ENCODE results near the gene PRPF40B.

The PRPF40B gene

GRCh38 chr12:49684310-49684854 is 61.0 kb downstream of the PRPF40B start:
- WGBS, 2 donors (ENCODE audit: extremely low coverage in 2 of 2, insufficient read length in 2 of 2, insufficient replicate concordance in 1 of 2): no CpG with 5 or more reads among the region's 5 CpGs
- no peak for DNase-seq (ENCODE audit: low spot score)
- no peak overlapping the region for H2BK12ac ChIP-seq (ENCODE audit: low read length)
- no peak overlapping the region for H3K23ac ChIP-seq (ENCODE audit: low read depth, low read length, poor library complexity)
- H2BK15ac ChIP-seq (ENCODE audit: low read length): no peak overlapping the region
- no peaks in the 10 kb centered on the region for H3K27me3 ChIP-seq (ENCODE audit: control insufficient read depth in 3 of 3, insufficient read depth in 3 of 3, low read depth in 1 of 3, low read length in 3 of 3)
- no peak overlapping the region for H3K18ac ChIP-seq (ENCODE audit: low read length)
- H3K4me1 ChIP-seq (ENCODE audit: control insufficient read depth in 2 of 2, insufficient read depth in 1 of 2, low read depth in 1 of 2, low read length in 2 of 2): peaks cover 3 to 8% of the 10 kb centered on the region in 2 donors
- H3K4me3 ChIP-seq (ENCODE audit: low read length in 2 of 2): no peak overlapping the region
- H4K8ac ChIP-seq (ENCODE audit: low read depth, low read length): no peak overlapping the region
- no peak overlapping the region for H3K4me2 ChIP-seq (ENCODE audit: insufficient read depth, low read length, poor library complexity, severe bottlenecking)
- H3K9me3 ChIP-seq (replicated peaks in 1 of 2; ENCODE audit: control insufficient read depth in 2 of 2, insufficient read depth in 1 of 2, low read depth in 1 of 2, low read length in 2 of 2): no peaks in the 10 kb centered on the region
- no peak overlapping the region for H2BK120ac ChIP-seq (ENCODE audit: low read depth, low read length)
- no peak overlapping the region for H3K27ac ChIP-seq (replicated peaks; ENCODE audit: low read length)
- no peak overlapping the region for H2AK5ac ChIP-seq (ENCODE audit: low read depth, low read length)
- H3K36me3 ChIP-seq (replicated peaks in 1 of 2; ENCODE audit: control insufficient read depth in 2 of 2, insufficient read depth in 2 of 2, low read length in 2 of 2): no peaks in the 10 kb centered on the region
- no peak overlapping the region for H2AFZ ChIP-seq (ENCODE audit: low read length)
- no peak overlapping the region for H3K9ac ChIP-seq (ENCODE audit: low read depth, low read length, poor library complexity)
- no peak overlapping the region for H2BK5ac ChIP-seq (ENCODE audit: low read length)
- H3K14ac ChIP-seq (ENCODE audit: low read length): no peak overlapping the region
- H3K79me1 ChIP-seq (ENCODE audit: low read depth, low read length): no peaks in the 10 kb centered on the region
- H4K91ac ChIP-seq (ENCODE audit: low read depth, low read length, poor library complexity): no peak overlapping the region
- no peak overlapping the region for H3K4ac ChIP-seq (ENCODE audit: low read length)

- Histone ChIP-seq H3K36me3 (replicated peaks in 1 of 2; ENCODE audit: control insufficient read depth in 2 of 2, insufficient read depth in 2 of 2, low read length in 2 of 2) (no peaks in the 10 kb centered on the region), H3K18ac (ENCODE audit: low read length) (no peak overlapping the region), H2BK12ac (ENCODE audit: low read length) (no peak overlapping the region), H3K4ac (ENCODE audit: low read length) (no peak overlapping the region), H4K91ac (ENCODE audit: low read depth, low read length, poor library complexity) (no peak overlapping the region), H2AK5ac (ENCODE audit: low read depth, low read length) (no peak overlapping the region), H4K8ac (ENCODE audit: low read depth, low read length) (no peak overlapping the region), H3K27ac (replicated peaks; ENCODE audit: low read length) (no peak overlapping the region), H3K4me1 (ENCODE audit: control insufficient read depth in 2 of 2, insufficient read depth in 1 of 2, low read depth in 1 of 2, low read length in 2 of 2) (peaks cover 5 to 8% of the 10 kb centered on the region in 2 donors), H2AFZ (ENCODE audit: low read length) (no peak overlapping the region), H3K9ac (ENCODE audit: low read depth, low read length, poor library complexity) (no peak overlapping the region), H3K23ac (ENCODE audit: low read depth, low read length, poor library complexity) (no peak overlapping the region), H3K4me2 (ENCODE audit: insufficient read depth, low read length, poor library complexity, severe bottlenecking) (no peak overlapping the region), H3K27me3 (ENCODE audit: control insufficient read depth in 3 of 3, insufficient read depth in 3 of 3, low read depth in 1 of 3, low read length in 3 of 3) (no peaks in the 10 kb centered on the region), H3K9me3 (replicated peaks in 1 of 2; ENCODE audit: control insufficient read depth in 2 of 2, insufficient read depth in 1 of 2, low read depth in 1 of 2, low read length in 2 of 2) (no peaks in the 10 kb centered on the region), H2BK5ac (ENCODE audit: low read length) (no peak overlapping the region), H3K14ac (ENCODE audit: low read length) (no peak overlapping the region), H2BK15ac (ENCODE audit: low read length) (no peak overlapping the region), H3K4me3 (ENCODE audit: low read length in 2 of 2) (no peak overlapping the region), H3K79me1 (ENCODE audit: low read depth, low read length) (no peaks in the 10 kb centered on the region), H2BK120ac (ENCODE audit: low read depth, low read length) (no peak overlapping the region)
- DNase-seq (ENCODE audit: low spot score): no peak
- WGBS, 2 donors (ENCODE audit: extremely low coverage in 2 of 2, insufficient read length in 2 of 2, insufficient replicate concordance in 1 of 2): no CpG with 5 or more reads among the region's 2 CpGs
Observed at GRCh38 chr12:49687941-49688340, 64.6 kb downstream of the PRPF40B start.

- H3K9me3 ChIP-seq (replicated peaks in 1 of 2; ENCODE audit: control insufficient read depth in 2 of 2, insufficient read depth in 1 of 2, low read depth in 1 of 2, low read length in 2 of 2): no peaks in the 10 kb centered on the region
- H2BK15ac ChIP-seq (ENCODE audit: low read length): no peak overlapping the region
- H4K91ac ChIP-seq (ENCODE audit: low read depth, low read length, poor library complexity): no peak overlapping the region
- no peak overlapping the region for H2BK120ac ChIP-seq (ENCODE audit: low read depth, low read length)
- no peak overlapping the region for H3K4ac ChIP-seq (ENCODE audit: low read length)
- H3K9ac ChIP-seq (ENCODE audit: low read depth, low read length, poor library complexity): no peak overlapping the region
- H3K4me2 ChIP-seq (ENCODE audit: insufficient read depth, low read length, poor library complexity, severe bottlenecking): no peak overlapping the region
- H4K8ac ChIP-seq (ENCODE audit: low read depth, low read length): no peak overlapping the region
- H2AK5ac ChIP-seq (ENCODE audit: low read depth, low read length): no peak overlapping the region
- H3K4me1 ChIP-seq (ENCODE audit: control insufficient read depth in 2 of 2, insufficient read depth in 1 of 2, low read depth in 1 of 2, low read length in 2 of 2): peaks cover 3 to 4% of the 10 kb centered on the region in 2 donors
- H3K27ac ChIP-seq (replicated peaks; ENCODE audit: low read length): no peak overlapping the region
- no peak overlapping the region for H3K23ac ChIP-seq (ENCODE audit: low read depth, low read length, poor library complexity)
- no peak overlapping the region for H2BK12ac ChIP-seq (ENCODE audit: low read length)
- WGBS, 2 donors (ENCODE audit: extremely low coverage in 2 of 2, insufficient read length in 2 of 2, insufficient replicate concordance in 1 of 2): no CpG with 5 or more reads among the region's 2 CpGs
- no peak overlapping the region for H2BK5ac ChIP-seq (ENCODE audit: low read length)
- no peak for DNase-seq (ENCODE audit: low spot score)
- no peak overlapping the region for H3K14ac ChIP-seq (ENCODE audit: low read length)
- no peak overlapping the region for H3K18ac ChIP-seq (ENCODE audit: low read length)
- no peaks in the 10 kb centered on the region for H3K27me3 ChIP-seq (ENCODE audit: control insufficient read depth in 3 of 3, insufficient read depth in 3 of 3, low read depth in 1 of 3, low read length in 3 of 3)
- no peak overlapping the region for H3K4me3 ChIP-seq (ENCODE audit: low read length in 2 of 2)
- H2AFZ ChIP-seq (ENCODE audit: low read length): no peak overlapping the region
- H3K79me1 ChIP-seq (ENCODE audit: low read depth, low read length): no peaks in the 10 kb centered on the region
- no peaks in the 10 kb centered on the region for H3K36me3 ChIP-seq (replicated peaks in 1 of 2; ENCODE audit: control insufficient read depth in 2 of 2, insufficient read depth in 2 of 2, low read length in 2 of 2)
Observed at GRCh38 chr12:49689237-49689636, 65.9 kb downstream of the PRPF40B start.

GRCh38 chr12:49689785-49690184 is 66.4 kb downstream of the PRPF40B start:
- no peak overlapping the region for H3K4me2 ChIP-seq (ENCODE audit: insufficient read depth, low read length, poor library complexity, severe bottlenecking)
- H3K18ac ChIP-seq (ENCODE audit: low read length): no peak overlapping the region
- H3K27ac ChIP-seq (replicated peaks; ENCODE audit: low read length): no peak overlapping the region
- H2BK12ac ChIP-seq (ENCODE audit: low read length): no peak overlapping the region
- H4K8ac ChIP-seq (ENCODE audit: low read depth, low read length): no peak overlapping the region
- H3K79me1 ChIP-seq (ENCODE audit: low read depth, low read length): no peaks in the 10 kb centered on the region
- DNase-seq (ENCODE audit: low spot score): no peak
- no peak overlapping the region for H4K91ac ChIP-seq (ENCODE audit: low read depth, low read length, poor library complexity)
- H3K23ac ChIP-seq (ENCODE audit: low read depth, low read length, poor library complexity): no peak overlapping the region
- no peak overlapping the region for H2BK120ac ChIP-seq (ENCODE audit: low read depth, low read length)
- H3K9ac ChIP-seq (ENCODE audit: low read depth, low read length, poor library complexity): no peak overlapping the region
- H3K4me3 ChIP-seq (ENCODE audit: low read length in 2 of 2): no peak overlapping the region
- no peak overlapping the region for H3K14ac ChIP-seq (ENCODE audit: low read length)
- H2BK5ac ChIP-seq (ENCODE audit: low read length): no peak overlapping the region
- H2AFZ ChIP-seq (ENCODE audit: low read length): no peak overlapping the region
- no peak overlapping the region for H3K4ac ChIP-seq (ENCODE audit: low read length)
- no peak overlapping the region for H2AK5ac ChIP-seq (ENCODE audit: low read depth, low read length)
- no peaks in the 10 kb centered on the region for H3K9me3 ChIP-seq (replicated peaks in 1 of 2; ENCODE audit: control insufficient read depth in 2 of 2, insufficient read depth in 1 of 2, low read depth in 1 of 2, low read length in 2 of 2)
- no peak overlapping the region for H2BK15ac ChIP-seq (ENCODE audit: low read length)
- H3K4me1 ChIP-seq (ENCODE audit: control insufficient read depth in 2 of 2, insufficient read depth in 1 of 2, low read depth in 1 of 2, low read length in 2 of 2): peaks cover 0 to 2% of the 10 kb centered on the region in 2 donors
- no peaks in the 10 kb centered on the region for H3K36me3 ChIP-seq (replicated peaks in 1 of 2; ENCODE audit: control insufficient read depth in 2 of 2, insufficient read depth in 2 of 2, low read length in 2 of 2)
- H3K27me3 ChIP-seq (ENCODE audit: control insufficient read depth in 3 of 3, insufficient read depth in 3 of 3, low read depth in 1 of 3, low read length in 3 of 3): no peaks in the 10 kb centered on the region

Measured in neuronal stem cell (in vitro differentiated cells).